BE2C (cell line): ENCODE data around the gene IRAK3.

Experiments
- DNase-seq: peaks from one replicate; pipeline ENCODE4 v3.0.0-alpha.2; 2020
- H3K27me3 ChIP-seq: fragments of 250-450 bp; sonication (Bioruptor Pico); 2 replicates; pipeline ENCODE4 v1.5.1; 2020; ENCODE audit warnings: mild to moderate bottlenecking
- H3K36me3 ChIP-seq: fragments of 250-450 bp; sonication (Bioruptor Pico); 2 replicates; pipeline ENCODE4 v1.5.1; 2020; ENCODE audit warnings: mild to moderate bottlenecking
- H3K4me1 ChIP-seq: fragments of 250-450 bp; sonication (Bioruptor Pico); 2 replicates; pipeline ENCODE4 v1.5.1; 2020
- H3K4me3 ChIP-seq: 2 replicates; pipeline ENCODE4 v1.5.1; 2011; ENCODE audit warnings: low read depth, low read length
- H3K9me3 ChIP-seq: fragments of 250-450 bp; sonication (Bioruptor Pico); 2 replicates; pipeline ENCODE4 v1.5.1; 2020
- CTCF ChIP-seq: IDR thresholded peaks from 2 replicates; pipeline ENCODE4 v1.5.1; 2012; ENCODE audit warnings: mild to moderate bottlenecking, low read depth, low read length

Gene IRAK3

DNA sequence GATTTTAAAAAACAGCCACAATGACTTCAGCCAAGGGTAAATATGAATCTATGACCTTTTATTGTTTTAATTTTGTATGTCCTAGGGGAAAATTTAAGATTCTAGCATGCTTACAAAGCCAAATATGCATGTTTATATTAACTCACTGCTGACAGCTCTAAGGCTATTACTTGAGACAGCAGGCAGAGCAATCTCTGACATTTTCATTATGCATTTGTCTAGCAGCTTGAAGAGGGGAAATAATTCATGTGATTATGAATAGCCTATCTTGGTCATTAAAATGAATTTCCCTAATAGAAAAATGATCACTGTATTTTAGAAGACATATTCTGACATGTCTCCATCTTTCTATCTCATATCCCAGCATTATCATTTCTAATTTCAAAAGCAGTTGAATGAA is 66.7 kb downstream of the IRAK3 start:
- no peak for DNase-seq
- no peaks in the 10 kb centered on the region for H3K27me3 ChIP-seq
- no peak overlapping the region for H3K4me3 ChIP-seq
- no peaks in the 10 kb centered on the region for H3K4me1 ChIP-seq
- no peaks in the 10 kb centered on the region for H3K36me3 ChIP-seq
- TF ChIP-seq CTCF: no peak
- no peaks in the 10 kb centered on the region for H3K9me3 ChIP-seq

GRCh38 chr12:66258011-66258410 is 69.0 kb downstream of the IRAK3 start:
- no peak for DNase-seq
- Histone ChIP-seq H3K4me3 (no peak overlapping the region), H3K36me3 (no peaks in the 10 kb centered on the region), H3K27me3 (no peaks in the 10 kb centered on the region), H3K9me3 (no peaks in the 10 kb centered on the region), H3K4me1 (no peaks in the 10 kb centered on the region)
- no peak for TF ChIP-seq CTCF

DNA sequence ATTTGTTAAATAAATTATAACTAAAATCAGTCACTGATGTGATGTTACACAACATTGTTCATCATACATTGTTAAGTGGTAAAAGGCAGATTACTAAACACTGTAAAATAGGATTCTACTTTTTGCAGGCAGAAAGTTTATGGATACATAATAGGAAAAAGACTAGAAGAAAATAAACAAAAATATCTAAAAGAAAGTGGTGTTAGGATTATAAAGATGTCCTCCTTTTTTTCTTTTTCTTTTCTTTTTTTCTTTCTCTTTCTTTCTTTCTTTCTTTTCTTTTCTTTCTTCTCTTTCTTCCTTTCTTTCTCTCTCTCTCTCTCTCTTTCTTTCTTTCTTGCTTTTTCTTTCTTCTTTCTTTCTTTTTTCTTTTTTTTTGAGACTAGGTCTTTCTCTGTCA is 73.7 kb downstream of the IRAK3 start:
- no peaks in the 10 kb centered on the region for H3K27me3 ChIP-seq
- H3K9me3 ChIP-seq: no peaks in the 10 kb centered on the region
- no peaks in the 10 kb centered on the region for H3K4me1 ChIP-seq
- H3K36me3 ChIP-seq: no peaks in the 10 kb centered on the region
- no peak overlapping the region for H3K4me3 ChIP-seq
- TF ChIP-seq CTCF: no peak
- no peak for DNase-seq

GRCh38 chr12:66268562-66268961 is 79.5 kb downstream of the IRAK3 start:
- H3K4me3 ChIP-seq: no peak overlapping the region
- no peak for TF ChIP-seq CTCF
- H3K27me3 ChIP-seq: no peaks in the 10 kb centered on the region
- DNase-seq: no peak
- no peaks in the 10 kb centered on the region for H3K4me1 ChIP-seq
- H3K9me3 ChIP-seq: no peaks in the 10 kb centered on the region
- no peaks in the 10 kb centered on the region for H3K36me3 ChIP-seq

- Histone ChIP-seq H3K4me1 (no peaks in the 10 kb centered on the region), H3K36me3 (no peaks in the 10 kb centered on the region), H3K27me3 (no peaks in the 10 kb centered on the region), H3K9me3 (no peaks in the 10 kb centered on the region), H3K4me3 (no peak overlapping the region)
- TF ChIP-seq CTCF: no peak
- DNase-seq: no peak
Observed at GRCh38 chr12:66269142-66269541, 80.1 kb downstream of the IRAK3 start.

DNA sequence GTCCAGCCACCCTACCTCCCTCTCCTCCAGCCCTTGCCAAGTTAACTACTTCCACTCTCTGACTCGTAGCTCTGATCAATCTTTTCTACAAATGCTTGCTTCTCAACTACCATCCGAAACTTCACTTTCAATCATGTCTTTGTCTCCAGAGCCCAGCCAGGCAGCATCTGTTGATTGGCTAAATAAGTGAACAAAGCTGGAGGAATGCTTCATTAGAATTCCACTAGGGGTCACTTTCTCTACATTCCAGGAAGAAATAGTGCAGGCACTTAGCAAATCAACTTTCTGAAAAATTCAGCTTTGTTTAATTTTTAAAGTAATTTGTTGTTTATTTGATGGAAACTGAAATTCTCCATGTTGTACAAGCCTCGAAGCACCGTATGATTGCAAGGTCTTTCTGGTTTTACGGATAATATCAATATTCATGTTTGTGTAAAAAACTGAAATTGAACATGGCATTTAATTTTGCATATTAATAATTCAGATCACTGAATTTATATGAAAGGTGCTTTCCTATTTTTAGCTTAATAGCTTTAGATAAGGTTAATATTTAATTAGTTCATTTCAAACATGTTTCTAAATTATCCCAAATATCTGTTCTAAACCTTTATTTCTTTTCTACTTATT is 80.9 kb downstream of the IRAK3 start:
- Histone ChIP-seq H3K4me1 (no peaks in the 10 kb centered on the region), H3K36me3 (no peaks in the 10 kb centered on the region), H3K4me3 (no peak overlapping the region), H3K9me3 (no peaks in the 10 kb centered on the region), H3K27me3 (no peaks in the 10 kb centered on the region)
- peak; percentile 67 for TF ChIP-seq CTCF
- no peak for DNase-seq
